H9 (cell line): ENCODE data around the gene DCDC2C. TPM values are rescaled to one million over a fixed set of nuclear protein-coding genes. Genes with fewer than 3 reads are reported as not detected.

ENCODE experiments used
- DNase-seq: peaks from one replicate; pipeline ENCODE4 v3.0.0-alpha.2; 2017
- H2AFZ ChIP-seq: one replicate; pipeline ENCODE4 v1.6.1; 2013; ENCODE audit warnings: mild to moderate bottlenecking, low read length, control low read depth, moderate library complexity
- H2AK5ac ChIP-seq: 2 replicates; pipeline ENCODE4 v1.6.1; 2013; ENCODE audit warnings: low read length, control low read depth, mixed read lengths; ENCODE audit not compliant: insufficient read length
- H2BK120ac ChIP-seq: one replicate; pipeline ENCODE4 v1.6.1; 2013; ENCODE audit warnings: low read depth, mild to moderate bottlenecking, low read length, control low read depth, inconsistent platforms; ENCODE audit not compliant: poor library complexity, severe bottlenecking
- H2BK12ac ChIP-seq: 2 replicates; pipeline ENCODE4 v1.6.1; 2013; ENCODE audit warnings: low read length, control low read depth, mixed read lengths, low read depth; ENCODE audit not compliant: insufficient read length
- H2BK15ac ChIP-seq: 2 replicates; pipeline ENCODE4 v1.6.1; 2013; ENCODE audit warnings: low read depth, low read length, control low read depth
- H2BK20ac ChIP-seq: one replicate; pipeline ENCODE4 v1.6.1; 2013; ENCODE audit warnings: low read depth, mild to moderate bottlenecking, low read length, control low read depth, inconsistent platforms; ENCODE audit not compliant: poor library complexity, severe bottlenecking
- H2BK5ac ChIP-seq: 2 replicates; pipeline ENCODE4 v1.6.1; 2013; ENCODE audit warnings: low read length, control low read depth, mixed read lengths; ENCODE audit not compliant: insufficient read length
- H3K14ac ChIP-seq: 2 replicates; pipeline ENCODE4 v1.6.1; 2013; ENCODE audit warnings: low read length, control low read depth; ENCODE audit not compliant: insufficient read depth
- H3K18ac ChIP-seq: 2 replicates; pipeline ENCODE4 v1.6.1; 2013; ENCODE audit warnings: low read depth, mild to moderate bottlenecking, mixed read lengths, low read length, control low read depth; ENCODE audit not compliant: insufficient read length
- H3K23ac ChIP-seq: 2 replicates; pipeline ENCODE4 v1.6.1; 2013; ENCODE audit warnings: low read length, control low read depth, mixed read lengths, low read depth; ENCODE audit not compliant: insufficient read length
- H3K23me2 ChIP-seq: 2 replicates; pipeline ENCODE4 v1.6.1; 2013; ENCODE audit warnings: low read depth, mild to moderate bottlenecking, mixed read lengths, low read length, control low read depth; ENCODE audit not compliant: insufficient read length, poor library complexity, severe bottlenecking
- H3K27ac ChIP-seq: 2 replicates; pipeline ENCODE4 v1.5.1; 2013; ENCODE audit warnings: low read length, control low read depth, mixed read lengths, low read depth; ENCODE audit not compliant: insufficient read length
- H3K27me3 ChIP-seq: 2 replicates; pipeline ENCODE4 v1.6.1; 2013; ENCODE audit warnings: low read length, control low read depth, inconsistent platforms; ENCODE audit not compliant: insufficient read depth
- H3K4ac ChIP-seq: 2 replicates; pipeline ENCODE4 v1.6.1; 2013; ENCODE audit warnings: low read depth, mild to moderate bottlenecking, control low read depth, inconsistent platforms, low read length, moderate library complexity
- H3K4me1 ChIP-seq: 2 replicates; pipeline ENCODE4 v1.6.1; 2013; ENCODE audit warnings: low read length, control low read depth, inconsistent platforms; ENCODE audit not compliant: insufficient read depth
- H3K4me2 ChIP-seq: 2 replicates; pipeline ENCODE4 v1.6.1; 2013; ENCODE audit warnings: low read length, control low read depth, mixed read lengths; ENCODE audit not compliant: insufficient read length, insufficient read depth
- H3K56ac ChIP-seq: 2 replicates; pipeline ENCODE4 v1.6.1; 2013; ENCODE audit warnings: low read depth, mild to moderate bottlenecking, mixed read lengths, low read length, control low read depth; ENCODE audit not compliant: insufficient read length
- H3K79me1 ChIP-seq: 2 replicates; pipeline ENCODE4 v1.6.1; 2013; ENCODE audit warnings: low read depth, mild to moderate bottlenecking, moderate library complexity, low read length, control low read depth, inconsistent platforms; ENCODE audit not compliant: insufficient read depth, poor library complexity, severe bottlenecking
- H3K79me2 ChIP-seq: 2 replicates; pipeline ENCODE4 v1.6.1; 2013; ENCODE audit warnings: low read length, control low read depth, inconsistent platforms; ENCODE audit not compliant: insufficient read depth
- H3K9ac ChIP-seq: 2 replicates; pipeline ENCODE4 v1.6.1; 2013; ENCODE audit warnings: low read length, control low read depth, mixed read lengths; ENCODE audit not compliant: insufficient read length; ENCODE audit errors: extremely low read depth
- H3K9me3 ChIP-seq: one replicate; pipeline ENCODE4 v1.6.1; 2013; ENCODE audit warnings: low read depth, low read length, inconsistent platforms; ENCODE audit not compliant: control insufficient read depth
- H3T11ph ChIP-seq: one replicate; pipeline ENCODE4 v1.6.1; 2013; ENCODE audit warnings: mild to moderate bottlenecking, low read length, control low read depth, inconsistent platforms
- H4K20me1 ChIP-seq: one replicate; pipeline ENCODE4 v1.6.1; 2013; ENCODE audit not compliant: control insufficient read depth, insufficient read length, insufficient read depth
- H4K5ac ChIP-seq: 2 replicates; pipeline ENCODE4 v1.6.1; 2013; ENCODE audit warnings: low read depth, mild to moderate bottlenecking, mixed read lengths, low read length, control low read depth; ENCODE audit not compliant: insufficient read length
- H4K8ac ChIP-seq: replicated peaks from 2 replicates; pipeline ENCODE4 v1.6.1; 2013; ENCODE audit warnings: low read length, control low read depth, mixed read lengths, low read depth; ENCODE audit not compliant: insufficient read length
- H4K91ac ChIP-seq: 2 replicates; pipeline ENCODE4 v1.6.1; 2013; ENCODE audit warnings: low read depth, mild to moderate bottlenecking, moderate library complexity, mixed read lengths, low read length, control low read depth; ENCODE audit not compliant: insufficient read length
- H3K27ac Mint-ChIP-seq, 3 experiments: 2 replicates in 2 of 3; 3 replicates in 1 of 3; pipeline ENCODE4 v1.8.0; 2020 to 2021; ENCODE audit warnings: mixed read lengths in 3 of 3, mild to moderate bottlenecking in 1 of 3, moderate library complexity in 1 of 3
- H3K27me3 Mint-ChIP-seq: 2 replicates; pipeline ENCODE4 v1.8.0; 2021; ENCODE audit warnings: low read depth, mild to moderate bottlenecking, moderate library complexity, mixed read lengths
- H3K36me3 Mint-ChIP-seq, 3 experiments: 2 replicates in 2 of 3; 3 replicates in 1 of 3; pipeline ENCODE4 v1.8.0; 2020 to 2021; ENCODE audit warnings: low read depth in 3 of 3, mixed read lengths in 3 of 3; ENCODE audit not compliant: insufficient read depth in 1 of 3
- H3K4me1 Mint-ChIP-seq, 2 experiments: 2 replicates each; pipeline ENCODE4 v1.8.0; 2020; ENCODE audit warnings: mixed read lengths in 2 of 2
- H3K4me3 Mint-ChIP-seq, 2 experiments: 2 replicates in 1 of 2; 3 replicates in 1 of 2; pipeline ENCODE4 v1.8.0; 2020 to 2021; ENCODE audit warnings: mild to moderate bottlenecking in 2 of 2, mixed read lengths in 2 of 2, moderate library complexity in 1 of 2
- H3K9me3 Mint-ChIP-seq, 2 experiments: 2 replicates in 1 of 2; 3 replicates in 1 of 2; pipeline ENCODE4 v1.8.0; 2020; ENCODE audit warnings: mild to moderate bottlenecking in 2 of 2, mixed read lengths in 2 of 2, moderate library complexity in 1 of 2
- WGBS: extraction: QIAGEN DNeasy Blood & Tissue Kit; methylation state at CpG from one replicate; pipeline ENCODE4 v1.1.7; 2013; ENCODE audit warnings: missing lambda C conversion rate, low lambda C conversion rate, mixed read lengths; ENCODE audit not compliant: insufficient read length; ENCODE audit errors: extremely low coverage; 5-methylcytosine and 5-hydroxymethylcytosine counted together
- total RNA-seq: library from RNA; stranded (reverse); gene quantifications from 2 replicates; pipeline ENCODE4 v1.2.1, GENCODE V29; 2021
- TF ChIP-seq, protein P1 (sequence below): fragments of 200-600 bp; sonication (generic); conservative IDR thresholded peaks from 3 replicates; pipeline ENCODE4 v1.8.0; 2021; ENCODE audit warnings: antibody characterized with exemption, mild to moderate bottlenecking

The DCDC2C gene
- total RNA-seq, 1 experiment from 2014 or later, result not detected

DNA sequence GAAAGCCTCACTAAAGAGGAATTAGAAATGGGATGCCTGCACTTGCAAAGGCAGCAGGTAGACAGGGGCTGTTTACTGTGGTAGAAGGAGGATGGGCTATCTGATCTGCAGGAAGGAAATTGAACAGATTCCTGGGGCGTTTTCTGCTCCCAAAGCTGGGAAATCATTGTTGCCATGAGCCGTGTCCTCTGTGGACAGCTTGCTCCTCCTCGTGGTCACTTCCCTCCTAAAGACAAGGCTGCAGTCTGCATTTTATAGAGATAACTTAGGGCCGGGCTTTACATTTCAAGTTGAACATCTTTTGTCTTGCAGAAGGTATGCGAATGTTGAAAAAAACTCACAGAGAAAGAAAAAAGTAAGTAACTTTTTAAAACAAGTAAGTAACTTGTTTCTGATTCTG lies 50.9 kb downstream of the DCDC2C start:
- Mint-ChIP-seq H3K27ac (peak overlapping the region in 1 of 3 experiments; percentile 0; a peak in 1 of 7 replicates), H3K9me3 (peaks cover 2 to 3% of the 10 kb centered on the region in 2 experiments; a peak in 2 of 5 replicates), H3K36me3 (no peaks in the 10 kb centered on the region), H3K4me1 (peaks cover 11 to 15% of the 10 kb centered on the region in 2 experiments), H3K4me3 (no peak overlapping the region), H3K27me3 (peaks cover 9% of the 10 kb centered on the region)
- Histone ChIP-seq H3K4me1 (no peaks in the 10 kb centered on the region; the same call in 1 of the 2 replicates), H2BK12ac (no peak overlapping the region), H3K56ac (no peak overlapping the region), H3K4ac (no peak overlapping the region), H2AK5ac (no peak overlapping the region), H3K4me2 (no peak overlapping the region), H2BK20ac (no peak overlapping the region), H3K23me2 (no peaks in the 10 kb centered on the region), H3K27ac (no peak overlapping the region), H4K5ac (no peak overlapping the region), H3K79me2 (no peaks in the 10 kb centered on the region), H3T11ph (no peak overlapping the region), H3K14ac (no peak overlapping the region), H3K23ac (no peak overlapping the region), H2BK5ac (no peak overlapping the region), H2BK15ac (no peak overlapping the region), H4K91ac (no peak overlapping the region), H3K79me1 (no peaks in the 10 kb centered on the region), H2AFZ (no peak overlapping the region), H2BK120ac (no peak overlapping the region), H3K9me3 (no peaks in the 10 kb centered on the region), H3K9ac (no peak overlapping the region), H3K18ac (no peak overlapping the region), H3K27me3 (no peaks in the 10 kb centered on the region), H4K20me1 (no peaks in the 10 kb centered on the region), H4K8ac (no peak overlapping the region)
- TF ChIP-seq, protein P1, sequence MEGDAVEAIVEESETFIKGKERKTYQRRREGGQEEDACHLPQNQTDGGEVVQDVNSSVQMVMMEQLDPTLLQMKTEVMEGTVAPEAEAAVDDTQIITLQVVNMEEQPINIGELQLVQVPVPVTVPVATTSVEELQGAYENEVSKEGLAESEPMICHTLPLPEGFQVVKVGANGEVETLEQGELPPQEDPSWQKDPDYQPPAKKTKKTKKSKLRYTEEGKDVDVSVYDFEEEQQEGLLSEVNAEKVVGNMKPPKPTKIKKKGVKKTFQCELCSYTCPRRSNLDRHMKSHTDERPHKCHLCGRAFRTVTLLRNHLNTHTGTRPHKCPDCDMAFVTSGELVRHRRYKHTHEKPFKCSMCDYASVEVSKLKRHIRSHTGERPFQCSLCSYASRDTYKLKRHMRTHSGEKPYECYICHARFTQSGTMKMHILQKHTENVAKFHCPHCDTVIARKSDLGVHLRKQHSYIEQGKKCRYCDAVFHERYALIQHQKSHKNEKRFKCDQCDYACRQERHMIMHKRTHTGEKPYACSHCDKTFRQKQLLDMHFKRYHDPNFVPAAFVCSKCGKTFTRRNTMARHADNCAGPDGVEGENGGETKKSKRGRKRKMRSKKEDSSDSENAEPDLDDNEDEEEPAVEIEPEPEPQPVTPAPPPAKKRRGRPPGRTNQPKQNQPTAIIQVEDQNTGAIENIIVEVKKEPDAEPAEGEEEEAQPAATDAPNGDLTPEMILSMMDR, result no peak; the same call in 2 of the 3 replicates
- no CpG with 5 or more reads among the region's 5 CpGs for WGBS
- DNase-seq, result peak; percentile 27
